ENCODE results near the gene SCAMP2. TPM values are rescaled to one million over a fixed set of nuclear protein-coding genes. Genes with fewer than 3 reads are reported as not detected.

The SCAMP2 gene
- total and polyA plus RNA-seq, 2 donors (not counting 1 experiment from before 2014, with no cell fraction given): 85.1 to 105 TPM

GRCh38 chr15:74804935-74805334 lies 68.2 kb downstream of the SCAMP2 start:
- Histone ChIP-seq H3K79me2 (ENCODE audit: control insufficient read depth, insufficient read depth, low read length) (peaks cover 21% of the 10 kb centered on the region), H2AFZ (ENCODE audit: insufficient read depth, low read depth, low read length, poor library complexity, severe bottlenecking) (no peak overlapping the region), H3K27ac (ENCODE audit: low read length in 2 of 2) (peak overlapping the region in 1 of 2 donors; percentile 23), H3K9me3 (ENCODE audit: control extremely low read depth in 1 of 3, control insufficient read depth in 2 of 3, insufficient read depth in 1 of 3, low read length in 2 of 3) (no peaks in the 10 kb centered on the region), H3K4me1 (ENCODE audit: control insufficient read depth in 2 of 2, insufficient read depth in 2 of 2, low read length in 2 of 2) (peaks cover 25 to 36% of the 10 kb centered on the region in 2 donors), H3K27me3 (replicated peaks in 1 of 4; ENCODE audit: control extremely low read depth in 1 of 4, control insufficient read depth in 3 of 4, insufficient read depth in 4 of 4, low read length in 3 of 4) (no peaks in the 10 kb centered on the region), H3K9ac (ENCODE audit: low read length) (no peak overlapping the region), H3K36me3 (replicated peaks in 1 of 2; ENCODE audit: control extremely low read depth in 1 of 2, control insufficient read depth in 1 of 2, extremely low read depth in 1 of 2, insufficient read depth in 2 of 2, low read length in 1 of 2) (peaks cover 0 to 39% of the 10 kb centered on the region in 2 experiments), H3K4me3 (ENCODE audit: control extremely low read depth in 1 of 5, extremely low read depth in 1 of 5, insufficient read depth in 1 of 5, low read depth in 2 of 5, low read length in 4 of 5) (no peak overlapping the region), H3K4me2 (replicated peaks; ENCODE audit: low read depth, low read length, poor library complexity, severe bottlenecking) (no peak overlapping the region), H4K20me1 (ENCODE audit: control insufficient read depth, insufficient read depth, low read length, poor library complexity, severe bottlenecking) (peaks cover 53% of the 10 kb centered on the region)
- H3K9me3 Mint-ChIP-seq (ENCODE audit: insufficient read depth): no peaks in the 10 kb centered on the region
- peak overlapping the region; percentile 75 for H3K27ac Mint-ChIP-seq
- 98% methylated on average over 6 of the region's 6 CpGs for WGBS (ENCODE audit: insufficient coverage)
- CTCF ChIA-PET: interaction anchor here (0.6 to 37.1 kb wide), 7 partner anchors 16 to 285 kb away, joined by 3 to 2548 read pairs (median 3); partner anchors contain the start of gene CSK
- POLR2A ChIA-PET: interaction anchor here (0.7 to 1.7 kb wide), 2 partner anchors 11 to 33 kb away, joined by 3 to 5 read pairs; no protein-coding TSS in a partner anchor
- intact Hi-C loops (cut with micrococcal nuclease): no loop called here
- no peak overlapping the region for H3K4me3 Mint-ChIP-seq
- no peaks in the 10 kb centered on the region for H3K27me3 Mint-ChIP-seq
- H3K4me1 Mint-ChIP-seq: peaks cover 36% of the 10 kb centered on the region
- DNase-seq: no peak
- no peak for ATAC-seq (ENCODE audit: low read depth)
- no peak for TF ChIP-seq CTCF (IDR thresholded peaks at IDR 0.05)

DNA sequence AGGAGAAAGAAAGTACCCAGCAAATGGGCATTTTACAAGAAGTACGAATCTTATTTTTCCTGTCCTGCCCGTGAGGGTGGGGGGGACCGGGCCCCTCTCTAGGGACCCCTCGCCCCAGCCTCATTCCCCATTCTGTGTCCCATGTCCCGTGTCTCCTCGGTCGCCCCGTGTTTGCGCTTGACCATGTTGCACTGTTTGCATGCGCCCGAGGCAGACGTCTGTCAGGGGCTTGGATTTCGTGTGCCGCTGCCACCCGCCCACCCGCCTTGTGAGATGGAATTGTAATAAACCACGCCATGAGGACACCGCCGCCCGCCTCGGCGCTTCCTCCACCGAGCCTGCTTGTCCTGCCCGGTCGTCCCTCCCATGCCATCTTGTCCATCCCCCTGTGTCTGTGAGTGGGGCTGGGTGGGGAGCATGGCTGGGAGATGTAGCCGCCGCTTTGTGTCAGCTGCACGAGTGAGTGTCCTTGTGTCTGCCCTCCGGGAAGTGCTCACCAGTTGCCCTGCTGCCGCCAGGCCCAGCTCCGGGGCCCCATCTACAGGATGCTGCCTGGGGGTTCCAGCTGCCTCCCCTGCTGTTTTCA lies 70.2 kb downstream of the SCAMP2 start:
- TF ChIP-seq EZH2 (IDR thresholded peaks at IDR 0.05; ENCODE audit: borderline replicate concordance, insufficient read depth, low read depth, low read length, poor library complexity, severe bottlenecking) (no peak), CTCF (IDR thresholded peaks at IDR 0.05) (no peak)
- Histone ChIP-seq H3K4me2 (replicated peaks; ENCODE audit: low read depth, low read length, poor library complexity, severe bottlenecking) (no peak overlapping the region), H4K20me1 (ENCODE audit: control insufficient read depth, insufficient read depth, low read length, poor library complexity, severe bottlenecking) (peaks cover 72% of the 10 kb centered on the region), H2AFZ (ENCODE audit: insufficient read depth, low read depth, low read length, poor library complexity, severe bottlenecking) (no peak overlapping the region), H3K9ac (ENCODE audit: low read length) (no peak overlapping the region), H3K27ac (ENCODE audit: low read length in 2 of 2) (no peak overlapping the region), H3K36me3 (replicated peaks in 1 of 2; ENCODE audit: control extremely low read depth in 1 of 2, control insufficient read depth in 1 of 2, extremely low read depth in 1 of 2, insufficient read depth in 2 of 2, low read length in 1 of 2) (peaks cover 0 to 59% of the 10 kb centered on the region in 2 experiments), H3K9me3 (ENCODE audit: control extremely low read depth in 1 of 3, control insufficient read depth in 2 of 3, insufficient read depth in 1 of 3, low read length in 2 of 3) (no peaks in the 10 kb centered on the region), H3K4me1 (ENCODE audit: control insufficient read depth in 2 of 2, insufficient read depth in 2 of 2, low read length in 2 of 2) (peaks cover 30 to 37% of the 10 kb centered on the region in 2 donors), H3K27me3 (replicated peaks in 1 of 4; ENCODE audit: control extremely low read depth in 1 of 4, control insufficient read depth in 3 of 4, insufficient read depth in 4 of 4, low read length in 3 of 4) (no peaks in the 10 kb centered on the region), H3K4me3 (ENCODE audit: control extremely low read depth in 1 of 5, extremely low read depth in 1 of 5, insufficient read depth in 1 of 5, low read depth in 2 of 5, low read length in 4 of 5) (no peak overlapping the region), H3K79me2 (ENCODE audit: control insufficient read depth, insufficient read depth, low read length) (peaks cover 34% of the 10 kb centered on the region)
- POLR2A ChIA-PET: no interaction called here
- intact Hi-C loops (cut with micrococcal nuclease): no loop called here
- no peak for ATAC-seq (ENCODE audit: low read depth)
- Mint-ChIP-seq H3K27ac (peak overlapping the region; percentile 53), H3K4me1 (peaks cover 39% of the 10 kb centered on the region), H3K27me3 (no peaks in the 10 kb centered on the region), H3K4me3 (no peak overlapping the region), H3K9me3 (ENCODE audit: insufficient read depth) (no peaks in the 10 kb centered on the region)
- no peak for DNase-seq
- CTCF ChIA-PET: interaction anchor here (1.3 to 37.1 kb wide), 2 partner anchors 23 to 148 kb away, joined by 4 to 2548 read pairs; partner anchors contain the start of gene CSK
- WGBS (ENCODE audit: insufficient coverage): 91% methylated on average over 23 of the region's 31 CpGs

Data from B cell (primary cell).